H1 (cell line): ENCODE results near the gene ICAM5. TPM values are rescaled to one million over a fixed set of nuclear protein-coding genes. Genes with fewer than 3 reads are reported as not detected.
A peak's percentile ranks its signal among the peaks of the same experiment; 100 is the strongest.

Experiments
- ASH2L ChIP-seq: fragments of 200-600, 300-600 bp; sonication (generic); IDR thresholded peaks from one replicate; pipeline ENCODE4 v1.7.1; 2017; ENCODE audit warnings: low read length
- BACH1 ChIP-seq: IDR thresholded peaks from 2 replicates; pipeline ENCODE4 v1.6.1; 2012; ENCODE audit warnings: low read length, improper control_type of control experiment
- BCL11A ChIP-seq, 2 experiments: IDR thresholded peaks; one replicate each; pipeline ENCODE4 v1.6.1; 2011; ENCODE audit warnings: low read depth in 2 of 2, low read length in 2 of 2, mild to moderate bottlenecking in 2 of 2
- BRCA1 ChIP-seq: IDR thresholded peaks from 2 replicates; pipeline ENCODE4 v1.6.1; 2012; ENCODE audit warnings: low read depth, low read length, improper control_type of control experiment
- CBX8 ChIP-seq: fragments of 300-800, 300-1000 bp; sonication (generic); IDR thresholded peaks from 2 replicates; pipeline ENCODE4 v1.7.1; 2016; ENCODE audit warnings: low read depth, low read length, borderline replicate concordance
- CEBPB ChIP-seq: IDR thresholded peaks from 2 replicates; pipeline ENCODE4 v1.6.1; 2012; ENCODE audit warnings: low read depth, low read length
- CREB1 ChIP-seq: IDR thresholded peaks from 2 replicates; pipeline ENCODE4 v1.6.1; 2012; ENCODE audit warnings: inconsistent platforms
- E2F6 ChIP-seq: IDR thresholded peaks from 2 replicates; pipeline ENCODE4 v1.6.1; 2012; ENCODE audit warnings: inconsistent platforms
- EGR1 ChIP-seq: IDR thresholded peaks from 2 replicates; pipeline ENCODE4 v1.6.1; 2011; ENCODE audit warnings: low read depth, low read length, borderline replicate concordance
- EZH2 ChIP-seq: fragments of 200-600 bp; sonication (generic); IDR thresholded peaks from 2 replicates; pipeline ENCODE4 v1.7.1; 2012; ENCODE audit warnings: low read depth, mild to moderate bottlenecking, moderate library complexity, low read length, inconsistent platforms; ENCODE audit not compliant: severe bottlenecking
- HDAC2 ChIP-seq, 2 experiments: fragments of 300-600 bp in 1 of 2; sonication (generic) in 1 of 2; IDR thresholded peaks; 2 replicates each; pipeline ENCODE4 v1.6.1; 2011 to 2012; ENCODE audit warnings: low read depth in 2 of 2, low read length in 2 of 2, mild to moderate bottlenecking in 2 of 2, moderate library complexity in 2 of 2, borderline replicate concordance in 1 of 2, inconsistent platforms in 1 of 2
- HDAC6 ChIP-seq: IDR thresholded peaks from one replicate; pipeline ENCODE4 v1.7.1; 2012; ENCODE audit warnings: low read depth, mild to moderate bottlenecking, inconsistent platforms, low read length, moderate library complexity
- JUND ChIP-seq: IDR thresholded peaks from 2 replicates; pipeline ENCODE4 v1.6.1; 2011; ENCODE audit warnings: mild to moderate bottlenecking, improper control_type of control experiment, low read length
- KDM4A ChIP-seq: IDR thresholded peaks from one replicate; pipeline ENCODE4 v1.7.1; 2012; ENCODE audit warnings: low read depth, mild to moderate bottlenecking, moderate library complexity, low read length, inconsistent platforms; ENCODE audit not compliant: severe bottlenecking
- MAX ChIP-seq: IDR thresholded peaks from 2 replicates; pipeline ENCODE4 v1.6.1; 2012; ENCODE audit warnings: inconsistent platforms
- POLR2A ChIP-seq, 2 experiments: IDR thresholded peaks; 1 replicate in 1 of 2; 2 replicates in 1 of 2; pipeline ENCODE4 v1.6.1; 2011; ENCODE audit warnings: low read depth in 2 of 2, low read length in 2 of 2, mild to moderate bottlenecking in 2 of 2; ENCODE audit errors: control extremely low read depth in 1 of 2
- RFX5 ChIP-seq: IDR thresholded peaks from 2 replicates; pipeline ENCODE4 v1.6.1; 2011; ENCODE audit warnings: low read depth, low read length, improper control_type of control experiment, borderline replicate concordance
- RNF2 ChIP-seq: fragments of 200-900, 300-1000 bp; sonication (generic); IDR thresholded peaks from 2 replicates; pipeline ENCODE4 v1.7.1; 2016; ENCODE audit warnings: borderline replicate concordance, low read depth, mild to moderate bottlenecking, antibody characterized with exemption, low read length; ENCODE audit not compliant: poor library complexity, severe bottlenecking; ENCODE audit errors: missing control alignments
- SAP30 ChIP-seq: fragments of 300-600 bp; sonication (generic); IDR thresholded peaks from 2 replicates; pipeline ENCODE4 v1.7.1; 2012; ENCODE audit warnings: low read length, moderate library complexity, mild to moderate bottlenecking, inconsistent platforms; ENCODE audit not compliant: insufficient read depth, insufficient replicate concordance
- SIX5 ChIP-seq: IDR thresholded peaks from 2 replicates; pipeline ENCODE4 v1.6.1; 2011; ENCODE audit warnings: mild to moderate bottlenecking, low read depth, low read length
- TEAD4 ChIP-seq: IDR thresholded peaks from 2 replicates; pipeline ENCODE4 v1.6.1; 2012; ENCODE audit warnings: low read depth, low read length, inconsistent platforms, mixed read lengths
- polyA plus RNA-seq, 7 experiments: library from polyadenylated mRNA; depleted of rRNA in 3 of 7; stranded (reverse) in 5 of 7; unstranded in 2 of 7; fragments of >200 nt in 5 of 7; fragments of 200-250 nt in 2 of 7; gene quantifications; 1 replicate in 5 of 7; 2 replicates in 1 of 7; 4 replicates in 1 of 7; pipeline versions ENCODE4 v1.2.1 to v1.2.3, GENCODE V29; 2011 to 2013; ENCODE audit warnings: missing spikeins in 2 of 7, mixed read lengths in 2 of 7
- total RNA-seq: library from RNA; stranded (reverse); fragmentation: NEBNext Ultra II Directional; extraction: Animal tissue kit (Norgen Biotek cat#: 25700); gene quantifications from 2 replicates; pipeline ENCODE4 v1.2.1, GENCODE V29; 2021
- TF ChIP-seq, protein P1 (sequence below): IDR thresholded peaks from 2 replicates; pipeline ENCODE4 v1.6.1; 2012; ENCODE audit warnings: low read length, inconsistent platforms

The ICAM5 gene
- total and polyA plus RNA-seq, 2 of the 8 experiments (the other 6 are each of a cell fraction or from before 2014, with no cell fraction given): 3.9 to 4.8 TPM

DNA sequence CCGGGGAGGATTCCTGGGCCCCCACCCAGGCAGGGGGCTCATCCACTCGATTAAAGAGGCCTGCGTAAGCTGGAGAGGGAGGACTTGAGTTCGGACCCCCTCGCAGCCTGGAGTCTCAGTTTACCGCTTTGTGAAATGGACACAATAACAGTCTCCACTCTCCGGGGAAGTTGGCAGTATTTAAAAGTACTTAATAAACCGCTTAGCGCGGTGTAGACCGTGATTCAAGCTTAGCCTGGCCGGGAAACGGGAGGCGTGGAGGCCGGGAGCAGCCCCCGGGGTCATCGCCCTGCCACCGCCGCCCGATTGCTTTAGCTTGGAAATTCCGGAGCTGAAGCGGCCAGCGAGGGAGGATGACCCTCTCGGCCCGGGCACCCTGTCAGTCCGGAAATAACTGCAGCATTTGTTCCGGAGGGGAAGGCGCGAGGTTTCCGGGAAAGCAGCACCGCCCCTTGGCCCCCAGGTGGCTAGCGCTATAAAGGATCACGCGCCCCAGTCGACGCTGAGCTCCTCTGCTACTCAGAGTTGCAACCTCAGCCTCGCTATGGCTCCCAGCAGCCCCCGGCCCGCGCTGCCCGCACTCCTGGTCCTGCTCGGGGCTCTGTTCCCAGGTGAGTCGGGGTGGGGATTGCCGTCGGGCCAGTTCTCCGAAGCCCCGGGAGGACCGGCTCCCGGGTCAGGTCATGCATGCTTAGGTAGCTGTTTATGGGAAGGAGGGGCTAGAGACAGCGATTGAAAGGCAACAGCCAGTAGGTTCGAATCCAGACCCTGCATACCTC lies 18.9 kb upstream of the ICAM5 start, which contains the start of gene ICAM1 (continued):
- TF ChIP-seq KDM4A (peak; percentile 44), POLR2A (IDR thresholded peaks at IDR 0.05; ENCODE audit: control extremely low read depth in 1 of 2, low read depth in 2 of 2, low read length in 2 of 2) (peak in 1 of 2 experiments; percentile 60; a peak in 2 of 3 replicates), EGR1 (no peak), E2F6 (peak; percentile 89), SAP30 (no peak), RNF2 (no peak), TEAD4 (no peak), CREB1 (no peak), EZH2 (peak; percentile 36), JUND (no peak), SIX5 (no peak), BRCA1 (no peak), BCL11A (IDR thresholded peaks at IDR 0.05; ENCODE audit: low read depth in 2 of 2, low read length in 2 of 2) (no peak), CEBPB (no peak), CBX8 (no peak), MAX (peak; percentile 88), HDAC6 (no peak), ASH2L (peak; percentile 24), RFX5 (no peak), HDAC2 (IDR thresholded peaks at IDR 0.05; ENCODE audit: borderline replicate concordance in 1 of 2, low read depth in 2 of 2, low read length in 2 of 2) (peak in 1 of 2 experiments; percentile 48; a peak in 1 of 4 replicates), BACH1 (no peak)
- TF ChIP-seq, protein P1, sequence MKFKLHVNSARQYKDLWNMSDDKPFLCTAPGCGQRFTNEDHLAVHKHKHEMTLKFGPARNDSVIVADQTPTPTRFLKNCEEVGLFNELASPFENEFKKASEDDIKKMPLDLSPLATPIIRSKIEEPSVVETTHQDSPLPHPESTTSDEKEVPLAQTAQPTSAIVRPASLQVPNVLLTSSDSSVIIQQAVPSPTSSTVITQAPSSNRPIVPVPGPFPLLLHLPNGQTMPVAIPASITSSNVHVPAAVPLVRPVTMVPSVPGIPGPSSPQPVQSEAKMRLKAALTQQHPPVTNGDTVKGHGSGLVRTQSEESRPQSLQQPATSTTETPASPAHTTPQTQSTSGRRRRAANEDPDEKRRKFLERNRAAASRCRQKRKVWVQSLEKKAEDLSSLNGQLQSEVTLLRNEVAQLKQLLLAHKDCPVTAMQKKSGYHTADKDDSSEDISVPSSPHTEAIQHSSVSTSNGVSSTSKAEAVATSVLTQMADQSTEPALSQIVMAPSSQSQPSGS: no peak
